MG63 (cell line): ENCODE measurements around the gene DENND2D. TPM values are rescaled to one million over a fixed set of nuclear protein-coding genes. Genes with fewer than 3 reads are reported as not detected.

Source experiments
- DNase-seq: peaks from one replicate; pipeline ENCODE4 v3.0.0-alpha.2; 2020
- H3K27me3 ChIP-seq: fragments of 250-450 bp; sonication (Bioruptor Pico); 2 replicates; pipeline ENCODE4 v1.5.1; 2020; ENCODE audit warnings: mild to moderate bottlenecking, moderate library complexity
- H3K36me3 ChIP-seq: fragments of 250-450 bp; sonication (Bioruptor Pico); 2 replicates; pipeline ENCODE4 v1.5.1; 2020; ENCODE audit warnings: mild to moderate bottlenecking, moderate library complexity
- H3K4me3 ChIP-seq: fragments of 250-450 bp; sonication (Bioruptor Pico); 2 replicates; pipeline ENCODE4 v1.5.1; 2020; ENCODE audit warnings: mild to moderate bottlenecking, moderate library complexity
- H3K9me3 ChIP-seq: fragments of 250-450 bp; sonication (Bioruptor Pico); 2 replicates; pipeline ENCODE4 v1.5.1; 2020; ENCODE audit warnings: mild to moderate bottlenecking, moderate library complexity
- total RNA-seq: library from RNA; depleted of rRNA; stranded (reverse); fragments of >200 nt; shearing (Covaris generic); gene quantifications from 2 replicates; pipeline ENCODE4 v1.2.3, GENCODE V29; 2014; ENCODE audit warnings: low replicate concordance

DENND2D gene
- total RNA-seq, 1 experiment from 2014 or later, result 2.6 TPM

GRCh38 chr1:111196213-111196612, 4.2 kb downstream of the DENND2D start:
- Histone ChIP-seq H3K4me3 (no peak overlapping the region), H3K9me3 (no peaks in the 10 kb centered on the region), H3K36me3 (no peaks in the 10 kb centered on the region), H3K27me3 (no peaks in the 10 kb centered on the region)
- DNase-seq, result no peak

- Histone ChIP-seq H3K27me3 (no peaks in the 10 kb centered on the region), H3K36me3 (no peaks in the 10 kb centered on the region), H3K9me3 (no peaks in the 10 kb centered on the region), H3K4me3 (no peak overlapping the region)
- DNase-seq, result no peak
Observed at GRCh38 chr1:111195002-111195684, 5.3 kb downstream of the DENND2D start.

- peaks cover 6% of the 10 kb centered on the region for H3K36me3 ChIP-seq
- H3K27me3 ChIP-seq, result no peaks in the 10 kb centered on the region
- H3K4me3 ChIP-seq, result no peak overlapping the region
- no peaks in the 10 kb centered on the region for H3K9me3 ChIP-seq
- no peak for DNase-seq
Observed at GRCh38 chr1:111193712-111194480, 6.5 kb downstream of the DENND2D start.

- Histone ChIP-seq H3K4me3 (no peak overlapping the region), H3K27me3 (no peaks in the 10 kb centered on the region), H3K9me3 (no peaks in the 10 kb centered on the region), H3K36me3 (peaks cover 14% of the 10 kb centered on the region)
- DNase-seq, result no peak
Observed at GRCh38 chr1:111192658-111193519, 7.6 kb downstream of the DENND2D start.

- Histone ChIP-seq H3K9me3 (no peaks in the 10 kb centered on the region), H3K36me3 (peaks cover 22% of the 10 kb centered on the region), H3K4me3 (no peak overlapping the region), H3K27me3 (no peaks in the 10 kb centered on the region)
- no peak for DNase-seq
Observed at GRCh38 chr1:111192074-111192473, 8.4 kb downstream of the DENND2D start.

GRCh38 chr1:111191496-111191895, 8.9 kb downstream of the DENND2D start:
- H3K4me3 ChIP-seq, result no peak overlapping the region
- no peaks in the 10 kb centered on the region for H3K9me3 ChIP-seq
- peak; percentile 69 for DNase-seq
- H3K27me3 ChIP-seq, result no peaks in the 10 kb centered on the region
- peaks cover 28% of the 10 kb centered on the region for H3K36me3 ChIP-seq

GRCh38 chr1:111190931-111191451, 9.5 kb downstream of the DENND2D start:
- Histone ChIP-seq H3K27me3 (no peaks in the 10 kb centered on the region), H3K36me3 (peaks cover 28% of the 10 kb centered on the region), H3K4me3 (no peak overlapping the region), H3K9me3 (no peaks in the 10 kb centered on the region)
- DNase-seq, result peak; percentile 49

GRCh38 chr1:111184663-111185062, 15.8 kb downstream of the DENND2D start:
- Histone ChIP-seq H3K4me3 (no peak overlapping the region), H3K9me3 (no peaks in the 10 kb centered on the region), H3K36me3 (peaks cover 67% of the 10 kb centered on the region), H3K27me3 (no peaks in the 10 kb centered on the region)
- DNase-seq, result no peak

- peaks cover 64% of the 10 kb centered on the region for H3K36me3 ChIP-seq
Observed at GRCh38 chr1:111183308-111184069, 17.0 kb downstream of the DENND2D start.

GRCh38 chr1:111182052-111182451, 18.4 kb downstream of the DENND2D start:
- Histone ChIP-seq H3K27me3 (no peaks in the 10 kb centered on the region), H3K4me3 (no peak overlapping the region), H3K36me3 (peaks cover 58% of the 10 kb centered on the region), H3K9me3 (no peaks in the 10 kb centered on the region)
- DNase-seq, result no peak

More at GRCh38 chr1:111183308-111184069, 17.0 kb downstream of the DENND2D start:
- H3K4me3 ChIP-seq, result no peak overlapping the region
- H3K27me3 ChIP-seq, result no peaks in the 10 kb centered on the region
- H3K9me3 ChIP-seq, result no peaks in the 10 kb centered on the region
- no peak for DNase-seq

GRCh38 chr1:111179968-111180533, 20.4 kb downstream of the DENND2D start:
- no peaks in the 10 kb centered on the region for H3K27me3 ChIP-seq
- H3K4me3 ChIP-seq, result no peak overlapping the region
- DNase-seq, result no peak
- H3K9me3 ChIP-seq, result no peaks in the 10 kb centered on the region
- peaks cover 61% of the 10 kb centered on the region for H3K36me3 ChIP-seq

- no peak for DNase-seq
- Histone ChIP-seq H3K9me3 (no peaks in the 10 kb centered on the region), H3K4me3 (no peak overlapping the region), H3K36me3 (peaks cover 56% of the 10 kb centered on the region), H3K27me3 (no peaks in the 10 kb centered on the region)
Observed at GRCh38 chr1:111176678-111177077, 23.8 kb downstream of the DENND2D start.

GRCh38 chr1:111175349-111175748, 25.1 kb downstream of the DENND2D start:
- peaks cover 53% of the 10 kb centered on the region for H3K36me3 ChIP-seq
- no peaks in the 10 kb centered on the region for H3K9me3 ChIP-seq
- no peak overlapping the region for H3K4me3 ChIP-seq
- H3K27me3 ChIP-seq, result no peaks in the 10 kb centered on the region
- DNase-seq, result no peak

- Histone ChIP-seq H3K36me3 (peaks cover 55% of the 10 kb centered on the region), H3K9me3 (no peaks in the 10 kb centered on the region), H3K27me3 (no peaks in the 10 kb centered on the region), H3K4me3 (no peak overlapping the region)
- no peak for DNase-seq
Observed at GRCh38 chr1:111174070-111174469, 26.4 kb downstream of the DENND2D start.

- Histone ChIP-seq H3K36me3 (peaks cover 52% of the 10 kb centered on the region), H3K27me3 (no peaks in the 10 kb centered on the region), H3K9me3 (no peaks in the 10 kb centered on the region), H3K4me3 (no peak overlapping the region)
- no peak for DNase-seq
Observed at GRCh38 chr1:111172463-111172862, 28.0 kb downstream of the DENND2D start.

- Histone ChIP-seq H3K36me3 (peaks cover 46% of the 10 kb centered on the region), H3K4me3 (no peak overlapping the region), H3K9me3 (no peaks in the 10 kb centered on the region), H3K27me3 (no peaks in the 10 kb centered on the region)
- no peak for DNase-seq
Observed at GRCh38 chr1:111164151-111164550, 36.3 kb downstream of the DENND2D start.
